Endothelial cell of umbilical vein (primary cell): ENCODE measurements around the gene CBL. TPM values are rescaled to one million over a fixed set of nuclear protein-coding genes. Genes with fewer than 3 reads are reported as not detected.

ENCODE experiments used
- BruUV-seq: library from RNA; stranded (reverse); fragments of 400-500 nt; replicated peaks from 2 replicates; lab custom pipeline; 2021; lab: Mats Ljungman, UMichigan
- CTCF ChIA-PET: fragments of 300-600, 350-600 bp; sonication (Branson Sonifier 250); formaldehyde crosslinking; loops from one replicate; lab custom pipeline; 2021; ENCODE audit warnings: antibody characterized with exemption, inconsistent platforms; lab: Charles Lee
- POLR2A ChIA-PET: fragments of 300-600, 350-600 bp; sonication (Branson Sonifier 250); formaldehyde crosslinking; loops from one replicate; lab custom pipeline; 2021; ENCODE audit warnings: antibody characterized with exemption, inconsistent platforms; lab: Charles Lee
- DNase-seq: peaks from one replicate; pipeline ENCODE4 v3.0.0-alpha.2; 2011; ENCODE audit warnings: low read depth, low spot score
- FAIRE-seq: peaks from 2 replicates; lab custom pipeline; 2011; peaks lifted over from hg19 to GRCh38; lab: Jason Lieb, UNC
- H2AFZ ChIP-seq: 2 replicates; pipeline ENCODE4 v1.6.0; 2012; ENCODE audit warnings: low read depth, low read length, control low read depth, inconsistent platforms
- H3K27ac ChIP-seq: 2 replicates; pipeline ENCODE4 v1.5.1; 2011; ENCODE audit warnings: low read depth, mild to moderate bottlenecking, control low read depth, low read length, moderate library complexity; ENCODE audit not compliant: insufficient read depth
- H3K27me3 ChIP-seq, 2 experiments: 2 replicates each; pipeline versions ENCODE4 v1.6.0 to v1.6.1; 2011; ENCODE audit warnings: low read length in 2 of 2, mixed read lengths in 1 of 2; ENCODE audit not compliant: control insufficient read depth in 2 of 2, insufficient read depth in 2 of 2
- H3K36me3 ChIP-seq, 2 experiments: 2 replicates in 1 of 2; 3 replicates in 1 of 2; pipeline ENCODE4 v1.5.1; 2011; ENCODE audit warnings: low read length in 2 of 2, mild to moderate bottlenecking in 1 of 2, moderate library complexity in 1 of 2; ENCODE audit not compliant: control insufficient read depth in 2 of 2, insufficient read depth in 2 of 2; ENCODE audit errors: extremely low read depth in 1 of 2
- H3K4me1 ChIP-seq: 3 replicates; pipeline ENCODE4 v1.5.1; 2011; ENCODE audit warnings: mild to moderate bottlenecking, low read length; ENCODE audit not compliant: control insufficient read depth, insufficient read depth; ENCODE audit errors: extremely low read depth
- H3K4me2 ChIP-seq: 2 replicates; pipeline ENCODE4 v1.6.1; 2011; ENCODE audit warnings: low read length, control low read depth, mixed read lengths; ENCODE audit not compliant: insufficient read depth
- H3K4me3 ChIP-seq, 3 experiments: fragments of 200-600 bp in 1 of 3; sonication (generic), shearing (Covaris generic) in 1 of 3; replicated peaks in 1 of 3; 2 replicates each; pipeline ENCODE4 v1.5.1; 2011 to 2016; ENCODE audit warnings: control low read depth in 3 of 3, low read length in 3 of 3, mild to moderate bottlenecking in 2 of 3, inconsistent platforms in 1 of 3, low read depth in 1 of 3, moderate library complexity in 1 of 3; ENCODE audit not compliant: insufficient read depth in 1 of 3
- H3K79me2 ChIP-seq: 2 replicates; pipeline ENCODE4 v1.6.0; 2012; ENCODE audit warnings: low read length, inconsistent platforms; ENCODE audit not compliant: control insufficient read depth, insufficient read depth
- H3K9ac ChIP-seq: replicated peaks from 2 replicates; pipeline ENCODE3; 2011; ENCODE audit warnings: low read length, control low read depth; ENCODE audit not compliant: insufficient read depth; ENCODE audit errors: extremely low read depth
- H3K9me1 ChIP-seq: replicated peaks from 3 replicates; pipeline ENCODE4 v1.6.0; 2011; ENCODE audit warnings: mild to moderate bottlenecking, low read length; ENCODE audit not compliant: control insufficient read depth, insufficient read depth; ENCODE audit errors: extremely low read depth
- H3K9me3 ChIP-seq: replicated peaks from 2 replicates; pipeline ENCODE4 v1.5.1; 2012; ENCODE audit warnings: low read length, inconsistent platforms; ENCODE audit not compliant: control insufficient read depth, insufficient read depth
- H4K20me1 ChIP-seq: replicated peaks from 2 replicates; pipeline ENCODE3; 2011; ENCODE audit warnings: mild to moderate bottlenecking, low read length; ENCODE audit not compliant: control insufficient read depth, insufficient read depth; ENCODE audit errors: extremely low read depth
- CTCF ChIP-seq, 2 donors: IDR thresholded peaks; 1 replicate in 1 of 2; 2 replicates in 1 of 2; pipeline ENCODE4 v1.5.1; 2011; ENCODE audit warnings: low read length in 2 of 2, mild to moderate bottlenecking in 2 of 2, moderate library complexity in 2 of 2, control low read depth in 1 of 2, inconsistent platforms in 1 of 2, low read depth in 1 of 2; ENCODE audit not compliant: insufficient read depth in 1 of 2; ENCODE audit errors: extremely low read depth in 1 of 2
- EZH2 ChIP-seq: IDR thresholded peaks from 2 replicates; pipeline ENCODE4 v1.6.1; 2012; ENCODE audit warnings: borderline replicate concordance, low read depth, mild to moderate bottlenecking, moderate library complexity, low read length, inconsistent platforms; ENCODE audit not compliant: severe bottlenecking
- FOS ChIP-seq: IDR thresholded peaks from 2 replicates; pipeline ENCODE4 v1.6.1; 2011; ENCODE audit warnings: mild to moderate bottlenecking, low read length, moderate library complexity, borderline replicate concordance; ENCODE audit not compliant: insufficient read depth
- GATA2 ChIP-seq: IDR thresholded peaks from 2 replicates; pipeline ENCODE4 v1.7.0; 2011; ENCODE audit warnings: low read depth, mild to moderate bottlenecking, moderate library complexity, mixed read lengths, low read length; ENCODE audit not compliant: insufficient read length, insufficient read depth
- JUN ChIP-seq: IDR thresholded peaks from 2 replicates; pipeline ENCODE4 v1.6.1; 2011; ENCODE audit warnings: borderline replicate concordance, low read depth; ENCODE audit not compliant: insufficient read length, insufficient read depth
- MAX ChIP-seq: IDR thresholded peaks from 2 replicates; pipeline ENCODE4 v1.6.1; 2011; ENCODE audit not compliant: insufficient read depth, insufficient read length
- MYC ChIP-seq: IDR thresholded peaks from one replicate; pipeline ENCODE4 v1.6.1; 2011; ENCODE audit warnings: mild to moderate bottlenecking, low read depth, low read length
- POLR2A ChIP-seq: IDR thresholded peaks from 2 replicates; pipeline ENCODE4 v1.6.1; 2012; ENCODE audit warnings: low read depth, mild to moderate bottlenecking, control low read depth, low read length
- POLR2AphosphoS5 ChIP-seq: IDR thresholded peaks from 2 replicates; pipeline ENCODE4 v1.6.1; 2012; ENCODE audit warnings: low read depth, mild to moderate bottlenecking, control low read depth, low read length, moderate library complexity; ENCODE audit not compliant: insufficient read depth
- dilution Hi-C: fragments of 300-500 bp; cut with MboI; formaldehyde crosslinking; loops from one replicate; pipeline ENCODE4 v1.15.0; 2019; ENCODE audit warnings: low sequenced_read_pairs; ENCODE audit not compliant: extremely low pct_ligation_motif_present
- intact Hi-C: fragments of 100-400 bp; cut with micrococcal nuclease; formaldehyde crosslinking; loops from one replicate; pipeline ENCODE4 v1.10.0; 2022
- polyA plus RNA-seq, 4 experiments: library from polyadenylated mRNA; depleted of rRNA in 3 of 4; stranded (reverse) in 3 of 4; unstranded in 1 of 4; fragments of >200 nt; gene quantifications; 2 replicates each; pipeline versions ENCODE4 v1.2.1 to v1.2.3, GENCODE V29; 2011 to 2012; ENCODE audit warnings: missing spikeins in 1 of 4
- total RNA-seq: library from RNA; stranded (reverse); gene quantifications from 2 replicates; pipeline ENCODE4 v1.2.3, GENCODE V29; 2021

The CBL gene
- total and polyA plus RNA-seq, 2 donors (not counting 3 experiments of a cell fraction or from before 2014, with no cell fraction given) = 15.5 to 41.5 TPM

DNA sequence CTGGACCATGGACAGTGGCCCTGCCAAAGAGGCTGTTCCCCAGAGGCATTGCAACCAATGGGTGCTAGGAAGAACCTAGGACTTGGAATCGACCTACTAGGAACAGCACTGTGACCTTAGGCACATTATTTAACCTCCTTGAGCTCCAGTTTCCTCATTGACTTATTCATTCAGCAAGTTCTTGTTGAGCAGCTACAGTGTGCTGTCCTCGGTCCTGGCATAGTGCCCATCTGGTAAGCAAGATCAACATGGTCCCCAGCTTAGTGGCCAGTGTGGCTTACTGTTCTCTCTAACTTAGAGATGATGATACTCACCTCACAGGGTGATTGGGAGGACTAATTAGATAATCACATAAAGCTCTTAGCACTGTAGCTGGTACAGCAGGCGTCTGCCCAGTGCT is 49.1 kb upstream of the CBL start:
- no TSS peak for BruUV-seq
- POLR2A ChIA-PET = no interaction called here
- H3K4me3 ChIP-seq = no peak overlapping the region
- no peak overlapping the region for H3K4me2 ChIP-seq
- FAIRE-seq (no peak), DNase-seq (no peak)
- H4K20me1 ChIP-seq = no peaks in the 10 kb centered on the region
- intact Hi-C loops = loop anchor here (10.0 kb wide), 1 partner anchor 308 kb away; no protein-coding TSS in a partner anchor
- no peaks in the 10 kb centered on the region for H3K9me1 ChIP-seq
- peaks cover 0 to under 1% of the 10 kb centered on the region in 2 experiments for H3K27me3 ChIP-seq
- H3K27ac ChIP-seq = no peak overlapping the region
- no peaks in the 10 kb centered on the region for H3K9me3 ChIP-seq
- H3K4me1 ChIP-seq = no peaks in the 10 kb centered on the region
- H3K36me3 ChIP-seq = no peaks in the 10 kb centered on the region
- TF ChIP-seq MAX = no peak
- no peak for TF ChIP-seq FOS
- TF ChIP-seq JUN = no peak
- TF ChIP-seq CTCF (IDR thresholded peaks at IDR 0.05; ENCODE audit: extremely low read depth in 1 of 2, insufficient read depth in 1 of 2, low read depth in 1 of 2, low read length in 2 of 2) = no peak
- no peak for TF ChIP-seq GATA2
- TF ChIP-seq POLR2A = no peak
- TF ChIP-seq POLR2AphosphoS5 = no peak
- TF ChIP-seq MYC = no peak
- TF ChIP-seq EZH2 = no peak
- CTCF ChIA-PET = interaction anchor here (1.3 to 1.6 kb wide), 2 partner anchors 8 to 11 kb away, joined by 4 to 7 read pairs; partner anchors contain the start of gene ABCG4
- no peak overlapping the region for H2AFZ ChIP-seq
- no peak overlapping the region for H3K9ac ChIP-seq
- dilution Hi-C loops = no loop called here
- H3K79me2 ChIP-seq = no peaks in the 10 kb centered on the region
